ENCODE data around the gene B4GALT2. TPM values are rescaled to one million over a fixed set of nuclear protein-coding genes. Genes with fewer than 3 reads are reported as not detected.
A peak's percentile ranks its signal among the peaks of the same experiment; 100 is the strongest.

B4GALT2 gene
- total RNA-seq, 1 donor from 2014 or later, result 23.7 TPM

DNA sequence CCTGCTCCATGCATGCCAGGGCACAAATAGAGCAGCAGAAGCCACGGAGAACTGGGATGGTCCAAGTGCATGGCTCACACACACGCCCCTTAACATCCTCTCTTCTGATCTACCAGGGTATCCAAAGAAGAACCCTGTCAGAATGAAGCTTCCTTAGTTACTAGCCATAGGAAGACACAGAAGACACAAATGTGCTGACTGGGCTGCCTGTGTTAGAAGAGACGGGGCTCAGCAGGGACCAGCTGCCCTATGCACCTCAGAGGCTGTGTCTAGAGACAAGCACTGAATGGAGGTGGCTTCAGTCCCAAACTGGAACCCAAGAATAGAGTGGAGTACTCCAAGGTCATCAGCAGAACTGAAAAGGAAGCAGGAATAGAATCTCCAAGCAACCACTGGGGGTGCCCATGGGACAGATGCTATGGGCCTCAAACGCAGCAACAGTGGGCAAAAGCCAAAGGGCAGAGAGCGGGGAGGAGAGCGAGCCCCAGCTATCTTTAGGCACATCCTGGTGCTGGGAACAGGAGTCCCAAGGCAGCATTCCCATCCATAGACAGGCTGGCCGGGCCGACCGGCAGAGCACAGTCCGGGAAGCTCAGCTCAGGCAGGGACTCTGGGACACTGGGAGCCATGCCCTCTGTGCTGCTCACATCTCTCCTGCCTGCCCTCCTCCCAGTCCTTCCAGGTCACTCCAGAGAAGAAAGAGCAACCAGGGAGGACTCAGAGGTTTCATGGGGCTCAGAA is 42.7 kb downstream of the B4GALT2 start:
- H3F3A ChIP-seq (ENCODE audit: low read depth), result no peaks in the 10 kb centered on the region
- H3K4me1 Mint-ChIP-seq, result peaks cover 22% of the 10 kb centered on the region
- no peak overlapping the region for H3K9ac ChIP-seq
- no peaks in the 10 kb centered on the region for H3K27me3 ChIP-seq
- no peak overlapping the region for H2AFZ ChIP-seq (replicated peaks)
- H3K27ac Mint-ChIP-seq, result peak overlapping the region; percentile 31
- H3K4me2 ChIP-seq, result no peak overlapping the region
- no peak overlapping the region for H3K4me3 Mint-ChIP-seq
- H3K9me3 ChIP-seq (ENCODE audit: low read depth), result no peaks in the 10 kb centered on the region
- H3K36me3 ChIP-seq, result no peaks in the 10 kb centered on the region
- H4K20me1 ChIP-seq (ENCODE audit: low read depth), result peaks cover 3% of the 10 kb centered on the region
- no peaks in the 10 kb centered on the region for H3K79me2 ChIP-seq (ENCODE audit: low read depth)
- H3K27ac ChIP-seq, result no peak overlapping the region
- peaks cover 8% of the 10 kb centered on the region for H3K27me3 Mint-ChIP-seq (ENCODE audit: insufficient read depth, low read depth)
- H3K9me3 Mint-ChIP-seq, result no peaks in the 10 kb centered on the region
- H3K4me3 ChIP-seq, result no peak overlapping the region
- H3K4me1 ChIP-seq, result peaks cover 5% of the 10 kb centered on the region
- TF ChIP-seq EZH2 (IDR thresholded peaks at IDR 0.05) (no peak), EZH2phosphoT487 (IDR thresholded peaks at IDR 0.05) (no peak)
- TF ChIP-seq, protein P1, sequence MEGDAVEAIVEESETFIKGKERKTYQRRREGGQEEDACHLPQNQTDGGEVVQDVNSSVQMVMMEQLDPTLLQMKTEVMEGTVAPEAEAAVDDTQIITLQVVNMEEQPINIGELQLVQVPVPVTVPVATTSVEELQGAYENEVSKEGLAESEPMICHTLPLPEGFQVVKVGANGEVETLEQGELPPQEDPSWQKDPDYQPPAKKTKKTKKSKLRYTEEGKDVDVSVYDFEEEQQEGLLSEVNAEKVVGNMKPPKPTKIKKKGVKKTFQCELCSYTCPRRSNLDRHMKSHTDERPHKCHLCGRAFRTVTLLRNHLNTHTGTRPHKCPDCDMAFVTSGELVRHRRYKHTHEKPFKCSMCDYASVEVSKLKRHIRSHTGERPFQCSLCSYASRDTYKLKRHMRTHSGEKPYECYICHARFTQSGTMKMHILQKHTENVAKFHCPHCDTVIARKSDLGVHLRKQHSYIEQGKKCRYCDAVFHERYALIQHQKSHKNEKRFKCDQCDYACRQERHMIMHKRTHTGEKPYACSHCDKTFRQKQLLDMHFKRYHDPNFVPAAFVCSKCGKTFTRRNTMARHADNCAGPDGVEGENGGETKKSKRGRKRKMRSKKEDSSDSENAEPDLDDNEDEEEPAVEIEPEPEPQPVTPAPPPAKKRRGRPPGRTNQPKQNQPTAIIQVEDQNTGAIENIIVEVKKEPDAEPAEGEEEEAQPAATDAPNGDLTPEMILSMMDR (IDR thresholded peaks at IDR 0.05), result no peak
- DNase-seq (ENCODE audit: low spot score), result no peak
- peaks cover 10% of the 10 kb centered on the region for H3K36me3 Mint-ChIP-seq

DNA sequence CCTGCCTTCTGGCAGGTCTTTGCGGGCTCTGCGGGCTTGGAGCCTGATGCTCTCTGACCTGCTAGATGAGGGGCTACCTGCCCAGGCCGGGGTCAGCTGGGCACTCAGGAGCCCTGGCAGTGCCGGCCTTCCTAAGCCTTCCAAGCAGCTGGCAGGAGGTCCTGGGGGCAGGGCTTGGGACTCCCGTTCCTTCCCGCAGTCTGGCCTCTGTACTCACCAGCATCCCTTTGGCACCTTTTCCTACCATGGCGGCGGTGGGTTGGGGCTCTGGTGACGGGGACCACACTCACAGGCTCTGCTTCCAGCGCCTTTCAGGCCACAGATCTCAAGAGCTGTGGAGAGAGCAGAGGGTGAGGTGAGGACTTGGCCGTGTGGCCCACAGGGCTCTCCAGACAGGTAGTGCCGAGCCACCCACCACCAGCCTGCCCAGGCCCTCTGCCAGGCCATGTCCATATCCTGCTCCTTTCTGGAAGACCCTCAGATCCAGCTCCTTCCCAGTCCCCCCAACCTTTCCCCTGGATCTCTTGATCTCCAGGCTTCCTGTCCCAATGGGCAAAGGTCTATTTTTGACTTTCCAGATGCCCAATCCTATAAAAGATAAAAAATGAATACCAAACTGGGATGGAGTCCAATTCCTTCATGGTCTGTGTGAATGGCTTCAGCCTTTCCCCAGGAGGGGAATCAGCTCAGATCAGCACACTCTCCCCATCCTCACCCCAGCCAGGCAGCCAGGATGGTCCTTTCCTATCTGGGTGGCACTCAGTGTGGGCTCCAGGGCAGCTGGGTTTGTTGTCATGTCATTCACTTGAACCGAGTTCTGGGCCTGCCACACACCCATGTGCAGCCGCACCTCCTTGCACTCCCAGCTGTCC is 45.3 kb downstream of the B4GALT2 start:
- no peak for DNase-seq (ENCODE audit: low spot score)
- no peak overlapping the region for H3K27ac Mint-ChIP-seq

DNA sequence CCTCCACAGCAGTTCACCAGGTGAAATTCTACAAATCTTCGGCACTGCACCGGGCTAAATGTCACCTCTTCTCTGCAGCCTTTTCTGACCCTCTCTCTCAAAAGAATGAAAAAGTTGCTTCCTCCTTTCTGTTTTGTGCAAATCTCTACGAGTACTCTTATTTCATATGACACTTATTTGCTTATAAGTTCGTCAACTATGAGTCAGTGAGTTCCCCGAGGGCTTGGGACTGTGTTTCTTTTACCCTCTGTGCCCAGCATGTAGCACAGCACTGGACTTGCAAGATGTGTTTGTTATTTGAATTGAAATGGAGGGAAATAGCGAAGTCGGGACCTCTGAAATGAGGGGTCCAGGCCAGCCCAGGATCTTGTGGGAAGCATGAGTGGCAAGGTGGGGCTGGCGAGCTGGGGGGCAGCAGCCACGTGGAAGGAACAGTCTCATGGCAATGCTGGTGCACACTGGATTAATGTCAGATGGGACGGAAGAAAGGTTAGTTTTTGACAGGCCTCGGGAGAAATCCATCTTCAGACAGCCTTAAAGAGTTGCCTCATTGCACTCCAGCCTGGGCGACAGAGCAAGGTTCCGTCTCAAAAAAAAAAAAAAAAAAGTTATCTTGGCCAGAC is 46.0 kb downstream of the B4GALT2 start:
- peak overlapping the region; percentile 64 for H3K27ac Mint-ChIP-seq
- no peak for DNase-seq (ENCODE audit: low spot score)

More for the DNA sequence above, 45.3 kb downstream of the B4GALT2 start:
- H3K4me2 ChIP-seq, result no peak overlapping the region
- no peak overlapping the region for H3K4me3 ChIP-seq
- peaks cover 3% of the 10 kb centered on the region for H3K4me1 ChIP-seq
- no peak overlapping the region for H3K9ac ChIP-seq
- H3K36me3 ChIP-seq, result no peaks in the 10 kb centered on the region
- peaks cover 8% of the 10 kb centered on the region for H3K27me3 Mint-ChIP-seq (ENCODE audit: insufficient read depth, low read depth)
- no peaks in the 10 kb centered on the region for H4K20me1 ChIP-seq (ENCODE audit: low read depth)
- H2AFZ ChIP-seq (replicated peaks), result no peak overlapping the region
- TF ChIP-seq, protein P1 (IDR thresholded peaks at IDR 0.05), result no peak
- no peak for TF ChIP-seq EZH2 (IDR thresholded peaks at IDR 0.05)
- no peak for TF ChIP-seq EZH2phosphoT487 (IDR thresholded peaks at IDR 0.05)
- H3K9me3 Mint-ChIP-seq, result no peaks in the 10 kb centered on the region
- H3K4me3 Mint-ChIP-seq, result no peak overlapping the region
- no peaks in the 10 kb centered on the region for H3K9me3 ChIP-seq (ENCODE audit: low read depth)
- peaks cover 12% of the 10 kb centered on the region for H3K36me3 Mint-ChIP-seq
- H3K27ac ChIP-seq, result no peak overlapping the region
- peaks cover 2% of the 10 kb centered on the region for H3F3A ChIP-seq (ENCODE audit: low read depth)
- H3K4me1 Mint-ChIP-seq, result peaks cover 21% of the 10 kb centered on the region
- H3K79me2 ChIP-seq (ENCODE audit: low read depth), result peaks cover 15% of the 10 kb centered on the region
- no peaks in the 10 kb centered on the region for H3K27me3 ChIP-seq

More for the DNA sequence above, 46.0 kb downstream of the B4GALT2 start:
- H3K4me3 Mint-ChIP-seq, result no peak overlapping the region
- Histone ChIP-seq H3K36me3 (no peaks in the 10 kb centered on the region), H3K9ac (no peak overlapping the region), H3K4me3 (no peak overlapping the region), H3K27me3 (no peaks in the 10 kb centered on the region), H2AFZ (replicated peaks) (no peak overlapping the region), H4K20me1 (ENCODE audit: low read depth) (no peaks in the 10 kb centered on the region), H3K4me1 (peaks cover 6% of the 10 kb centered on the region), H3K79me2 (ENCODE audit: low read depth) (peaks cover 18% of the 10 kb centered on the region), H3K9me3 (ENCODE audit: low read depth) (no peaks in the 10 kb centered on the region), H3F3A (ENCODE audit: low read depth) (peaks cover 9% of the 10 kb centered on the region), H3K27ac (no peak overlapping the region), H3K4me2 (no peak overlapping the region)
- H3K36me3 Mint-ChIP-seq, result peaks cover 12% of the 10 kb centered on the region
- peaks cover 8% of the 10 kb centered on the region for H3K27me3 Mint-ChIP-seq (ENCODE audit: insufficient read depth, low read depth)
- H3K4me1 Mint-ChIP-seq, result peaks cover 22% of the 10 kb centered on the region
- TF ChIP-seq EZH2 (IDR thresholded peaks at IDR 0.05) (no peak), EZH2phosphoT487 (IDR thresholded peaks at IDR 0.05) (no peak)
- TF ChIP-seq, protein P1 (IDR thresholded peaks at IDR 0.05), result no peak
- no peaks in the 10 kb centered on the region for H3K9me3 Mint-ChIP-seq
